Measurements from ENCODE around the gene TERT. TPM values are rescaled to one million over a fixed set of nuclear protein-coding genes. Genes with fewer than 3 reads are reported as not detected.
A peak's percentile ranks its signal among the peaks of the same experiment; 100 is the strongest.

Gene TERT
- total and polyA plus RNA-seq, 2 experiments from 2014 or later = not detected

DNA sequence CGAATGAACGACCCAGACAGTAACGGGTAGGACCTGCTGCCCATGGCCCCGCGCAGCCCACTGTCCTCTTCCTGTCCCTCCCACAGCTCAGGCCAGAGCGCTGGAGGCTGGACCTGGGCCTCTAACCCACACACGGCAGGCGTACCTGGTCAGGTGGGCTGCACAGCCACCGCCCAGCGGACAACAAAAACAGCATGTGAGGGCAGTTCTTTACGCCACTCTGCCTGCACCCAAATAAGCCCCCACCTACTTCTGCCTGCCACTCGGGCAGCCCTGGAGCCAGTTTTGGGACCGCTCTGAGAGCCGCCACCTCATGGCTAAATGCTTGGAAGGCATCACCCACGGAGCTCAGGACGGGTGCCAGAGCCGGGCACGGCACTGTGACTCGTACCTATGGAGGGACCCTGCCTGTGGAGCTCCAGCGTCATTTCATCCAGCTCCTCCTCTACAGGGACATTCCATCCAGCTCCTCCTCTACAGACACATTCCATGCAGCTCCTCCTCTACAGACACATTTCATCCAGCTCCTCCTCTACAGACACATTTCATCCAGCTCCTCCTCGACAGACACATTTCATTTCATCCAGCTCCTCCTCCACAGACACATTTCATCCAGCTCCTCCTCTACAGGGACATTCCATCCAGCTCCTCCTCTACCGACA, 31.1 kb upstream of the TERT start:
- Histone ChIP-seq H2AFZ (no peak overlapping the region), H3K9me2 (ENCODE audit: insufficient read depth) (no peaks in the 10 kb centered on the region), H3K9me3 (ENCODE audit: low read depth) (no peaks in the 10 kb centered on the region), H3K27me3 (replicated peaks; ENCODE audit: insufficient read depth) (no peaks in the 10 kb centered on the region), H3K4me1 (ENCODE audit: insufficient read depth) (peaks cover 3% of the 10 kb centered on the region; the same call in 1 of the 2 replicates), H3K9ac (no peak overlapping the region), H3F3A (ENCODE audit: insufficient read depth) (peaks cover 40% of the 10 kb centered on the region), H3K4me2 (ENCODE audit: unreplicated experiment) (peak overlapping the region; percentile 9), H3K4me3 (no peak overlapping the region), H4K20me1 (ENCODE audit: insufficient read depth) (no peaks in the 10 kb centered on the region; the same call in 1 of the 2 replicates), H3K36me3 (ENCODE audit: low read depth) (peaks cover 6% of the 10 kb centered on the region; the same call in 1 of the 2 replicates), H3K27ac (peak overlapping the region; percentile 69), H3K79me2 (ENCODE audit: insufficient read depth) (no peaks in the 10 kb centered on the region)
- WGBS, 2 experiments (ENCODE audit: low coverage in 1 of 2, low lambda C conversion rate in 2 of 2, missing lambda C conversion rate in 2 of 2) = 58 to 60% methylated on average over 21 to 22 of the region's 22 CpGs
- peak; percentile 49 for DNase-seq
- TF ChIP-seq EZH2 (IDR thresholded peaks at IDR 0.05; ENCODE audit: insufficient read depth, poor library complexity, severe bottlenecking) (no peak), EZH2phosphoT487 (IDR thresholded peaks at IDR 0.05; ENCODE audit: insufficient read depth, low read depth) (no peak)
- in situ Hi-C loops (cut with MboI) = no loop called here

GRCh38 chr5:1325191-1325741, 30.4 kb upstream of the TERT start:
- H3K4me1 ChIP-seq (ENCODE audit: insufficient read depth) = peaks cover 3% of the 10 kb centered on the region; the same call in 1 of the 2 replicates
- in situ Hi-C loops (cut with MboI) = no loop called here
- H4K20me1 ChIP-seq (ENCODE audit: insufficient read depth) = no peaks in the 10 kb centered on the region; the same call in 1 of the 2 replicates
- no peaks in the 10 kb centered on the region for H3K9me3 ChIP-seq (ENCODE audit: low read depth)
- H2AFZ ChIP-seq = no peak overlapping the region
- DNase-seq = no peak
- H3F3A ChIP-seq (ENCODE audit: insufficient read depth) = peaks cover 34% of the 10 kb centered on the region
- H3K9me2 ChIP-seq (ENCODE audit: insufficient read depth) = no peaks in the 10 kb centered on the region
- no peaks in the 10 kb centered on the region for H3K79me2 ChIP-seq (ENCODE audit: insufficient read depth)
- no peak overlapping the region for H3K9ac ChIP-seq
- WGBS, 2 experiments (ENCODE audit: low coverage in 1 of 2, low lambda C conversion rate in 2 of 2, missing lambda C conversion rate in 2 of 2) = 95 to 96% methylated on average over 17 of the region's 17 CpGs
- no peak overlapping the region for H3K4me3 ChIP-seq
- H3K4me2 ChIP-seq (ENCODE audit: unreplicated experiment) = no peak overlapping the region
- no peak overlapping the region for H3K27ac ChIP-seq
- peaks cover 6% of the 10 kb centered on the region; the same call in 1 of the 2 replicates for H3K36me3 ChIP-seq (ENCODE audit: low read depth)
- TF ChIP-seq EZH2phosphoT487 (IDR thresholded peaks at IDR 0.05; ENCODE audit: insufficient read depth, low read depth) (no peak), EZH2 (IDR thresholded peaks at IDR 0.05; ENCODE audit: insufficient read depth, poor library complexity, severe bottlenecking) (no peak)
- no peaks in the 10 kb centered on the region for H3K27me3 ChIP-seq (replicated peaks; ENCODE audit: insufficient read depth)

DNA sequence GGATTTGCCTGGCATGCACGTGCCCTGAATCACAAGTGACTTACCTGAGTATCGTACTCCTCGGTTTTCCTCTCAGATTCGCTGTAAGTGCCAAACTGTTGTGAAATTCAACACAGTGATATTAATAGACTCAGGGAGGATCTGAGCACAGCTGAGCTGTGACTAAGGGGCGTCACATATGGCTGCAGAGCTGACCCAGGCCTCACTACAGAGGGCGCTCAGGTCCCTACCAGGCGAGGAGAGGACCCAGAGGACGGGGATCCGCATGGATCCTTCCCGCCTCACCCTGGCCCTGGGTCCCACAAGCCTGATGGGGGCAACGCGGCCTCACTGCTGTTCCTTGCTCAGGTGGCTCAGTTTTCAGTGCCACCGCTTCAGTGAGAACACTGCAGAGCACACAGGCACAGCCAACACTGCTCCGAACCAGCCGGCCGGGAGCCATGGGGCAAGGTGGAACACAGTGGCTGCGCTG, 29.9 kb upstream of the TERT start:
- in situ Hi-C loops (cut with MboI) = no loop called here
- Histone ChIP-seq H4K20me1 (ENCODE audit: insufficient read depth) (no peaks in the 10 kb centered on the region; the same call in 1 of the 2 replicates), H3K4me2 (ENCODE audit: unreplicated experiment) (no peak overlapping the region), H3K79me2 (ENCODE audit: insufficient read depth) (no peaks in the 10 kb centered on the region), H3K4me3 (no peak overlapping the region), H3K9me2 (ENCODE audit: insufficient read depth) (no peaks in the 10 kb centered on the region), H3K9ac (no peak overlapping the region), H3K4me1 (ENCODE audit: insufficient read depth) (peaks cover 3% of the 10 kb centered on the region; the same call in 1 of the 2 replicates), H3F3A (ENCODE audit: insufficient read depth) (peaks cover 31% of the 10 kb centered on the region), H3K27me3 (replicated peaks; ENCODE audit: insufficient read depth) (no peaks in the 10 kb centered on the region), H2AFZ (no peak overlapping the region), H3K9me3 (ENCODE audit: low read depth) (no peaks in the 10 kb centered on the region), H3K36me3 (ENCODE audit: low read depth) (peaks cover 8% of the 10 kb centered on the region; the same call in 1 of the 2 replicates), H3K27ac (no peak overlapping the region)
- DNase-seq = no peak
- TF ChIP-seq EZH2phosphoT487 (IDR thresholded peaks at IDR 0.05; ENCODE audit: insufficient read depth, low read depth) (no peak), EZH2 (IDR thresholded peaks at IDR 0.05; ENCODE audit: insufficient read depth, poor library complexity, severe bottlenecking) (no peak)
- WGBS, 2 experiments (ENCODE audit: low coverage in 1 of 2, low lambda C conversion rate in 2 of 2, missing lambda C conversion rate in 2 of 2) = 89 to 96% methylated on average over 17 of the region's 17 CpGs

DNA sequence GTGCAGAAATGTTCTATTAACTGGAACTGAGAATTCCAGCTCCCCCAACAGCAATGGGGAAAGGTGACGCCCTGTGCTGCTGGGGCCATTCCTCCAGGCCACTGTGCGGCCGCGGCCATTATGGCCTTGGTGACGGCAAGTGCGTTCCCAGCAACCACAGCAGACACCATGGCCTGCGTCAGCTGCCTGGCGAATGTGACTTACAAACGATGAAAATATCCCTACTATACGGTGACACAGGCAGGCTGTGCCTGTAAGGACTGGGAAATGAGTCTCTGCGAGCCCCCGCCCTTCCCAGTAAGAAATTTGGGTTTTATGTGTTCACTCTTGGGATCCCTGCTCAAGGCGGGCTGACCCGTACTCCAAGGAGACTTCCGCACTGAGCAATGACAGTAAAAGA, 29.4 kb upstream of the TERT start:
- 98% methylated on average over 15 of the region's 15 CpGs for WGBS, 2 experiments (ENCODE audit: low coverage in 1 of 2, low lambda C conversion rate in 2 of 2, missing lambda C conversion rate in 2 of 2)
- TF ChIP-seq EZH2phosphoT487 (IDR thresholded peaks at IDR 0.05; ENCODE audit: insufficient read depth, low read depth) (no peak), EZH2 (IDR thresholded peaks at IDR 0.05; ENCODE audit: insufficient read depth, poor library complexity, severe bottlenecking) (no peak)
- Histone ChIP-seq H3K27ac (no peak overlapping the region), H3K9me3 (ENCODE audit: low read depth) (no peaks in the 10 kb centered on the region), H3F3A (ENCODE audit: insufficient read depth) (peaks cover 31% of the 10 kb centered on the region), H3K4me1 (ENCODE audit: insufficient read depth) (peaks cover 3% of the 10 kb centered on the region; the same call in 1 of the 2 replicates), H3K27me3 (replicated peaks; ENCODE audit: insufficient read depth) (no peaks in the 10 kb centered on the region), H3K79me2 (ENCODE audit: insufficient read depth) (no peaks in the 10 kb centered on the region), H3K36me3 (ENCODE audit: low read depth) (peaks cover 8% of the 10 kb centered on the region; the same call in 1 of the 2 replicates), H4K20me1 (ENCODE audit: insufficient read depth) (no peaks in the 10 kb centered on the region; the same call in 1 of the 2 replicates), H3K4me2 (ENCODE audit: unreplicated experiment) (no peak overlapping the region), H3K9me2 (ENCODE audit: insufficient read depth) (no peaks in the 10 kb centered on the region), H2AFZ (no peak overlapping the region), H3K9ac (no peak overlapping the region), H3K4me3 (no peak overlapping the region)
- DNase-seq = no peak
- in situ Hi-C loops (cut with MboI) = no loop called here
